ENCODE results near the gene TRIP13.

Gene TRIP13

GRCh38 chr5:943201-943917 is 50.7 kb downstream of the TRIP13 start:
- DNase-seq, result no peak

- no peak for DNase-seq
Observed at GRCh38 chr5:943918-944620, 51.4 kb downstream of the TRIP13 start.

- DNase-seq, result no peak
Observed at GRCh38 chr5:944621-944927, 51.9 kb downstream of the TRIP13 start.

GRCh38 chr5:944992-945685 is 52.5 kb downstream of the TRIP13 start:
- DNase-seq, result no peak

GRCh38 chr5:945691-946551 is 53.2 kb downstream of the TRIP13 start:
- no peak for DNase-seq

GRCh38 chr5:946720-947625 is 54.3 kb downstream of the TRIP13 start:
- DNase-seq, result no peak

GRCh38 chr5:947626-948471 is 55.2 kb downstream of the TRIP13 start:
- DNase-seq, result no peak

GRCh38 chr5:948472-949274 is 56.0 kb downstream of the TRIP13 start:
- no peak for DNase-seq

- no peak for DNase-seq
Observed at GRCh38 chr5:949275-949543, 56.5 kb downstream of the TRIP13 start.

GRCh38 chr5:949815-950560 is 57.3 kb downstream of the TRIP13 start:
- DNase-seq, result peak; percentile 54

GRCh38 chr5:951940-952596 is 59.4 kb downstream of the TRIP13 start:
- DNase-seq, result no peak

GRCh38 chr5:952597-953271 is 60.0 kb downstream of the TRIP13 start:
- DNase-seq, result no peak

- no peak for DNase-seq
Observed at GRCh38 chr5:953535-954449, 61.1 kb downstream of the TRIP13 start.

- no peak for DNase-seq
Observed at GRCh38 chr5:955886-956761, 63.4 kb downstream of the TRIP13 start.

- no peak for DNase-seq
Observed at GRCh38 chr5:956941-957747, 64.5 kb downstream of the TRIP13 start.

All from NCI-H774 (cell line).